ENCODE results near the gene PSG1. TPM values are rescaled to one million over a fixed set of nuclear protein-coding genes. Genes with fewer than 3 reads are reported as not detected.
A peak's percentile ranks its signal among the peaks of the same experiment; 100 is the strongest.
"Not testable (repeated sequence)": the region's sequence is repeated elsewhere in the genome, so short reads cannot be mapped to it uniquely, and the experiment has no call there.

Gene PSG1
- total RNA-seq, 1 donor from 2014 or later, result not detected

DNA sequence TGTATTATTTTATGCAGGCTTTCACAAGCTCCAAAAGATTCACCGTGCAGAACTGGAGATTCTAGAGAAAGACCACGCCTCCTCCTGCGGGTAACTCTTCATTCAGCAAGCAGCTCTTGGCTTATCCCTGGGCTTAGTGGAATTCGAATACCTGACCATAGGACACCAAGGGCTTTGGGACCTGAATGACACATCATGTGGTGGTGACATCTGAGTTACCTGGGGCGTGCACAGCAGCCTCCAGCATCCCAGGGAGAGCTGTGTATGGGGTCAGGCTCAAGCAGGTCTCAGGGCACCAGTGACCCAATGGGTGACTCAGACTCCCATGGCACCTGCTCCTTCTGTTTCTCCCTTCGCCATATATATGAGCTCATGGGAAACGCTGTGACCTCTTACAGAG lies 10.9 kb upstream of the PSG1 start:
- not testable (repeated sequence) for H3K4me1 Mint-ChIP-seq (ENCODE audit: unreplicated experiment); H3K27ac Mint-ChIP-seq (ENCODE audit: unreplicated experiment); H3K27me3 Mint-ChIP-seq (ENCODE audit: unreplicated experiment); H3K36me3 Mint-ChIP-seq (ENCODE audit: unreplicated experiment); H3K4me3 Mint-ChIP-seq (ENCODE audit: unreplicated experiment); DNase-seq (ENCODE audit: extremely low spot score, unreplicated experiment)
- H3K9me3 Mint-ChIP-seq (ENCODE audit: unreplicated experiment), result peaks cover 31% of the 10 kb centered on the region

- not testable (repeated sequence) for H3K4me1 Mint-ChIP-seq (ENCODE audit: unreplicated experiment); DNase-seq (ENCODE audit: extremely low spot score, unreplicated experiment); H3K4me3 Mint-ChIP-seq (ENCODE audit: unreplicated experiment); H3K36me3 Mint-ChIP-seq (ENCODE audit: unreplicated experiment); H3K27me3 Mint-ChIP-seq (ENCODE audit: unreplicated experiment)
- peaks cover 30% of the 10 kb centered on the region for H3K9me3 Mint-ChIP-seq (ENCODE audit: unreplicated experiment)
- peak overlapping the region; percentile 45 for H3K27ac Mint-ChIP-seq (ENCODE audit: unreplicated experiment)
Observed at GRCh38 chr19:42887876-42888445, 8.4 kb upstream of the PSG1 start.

DNA sequence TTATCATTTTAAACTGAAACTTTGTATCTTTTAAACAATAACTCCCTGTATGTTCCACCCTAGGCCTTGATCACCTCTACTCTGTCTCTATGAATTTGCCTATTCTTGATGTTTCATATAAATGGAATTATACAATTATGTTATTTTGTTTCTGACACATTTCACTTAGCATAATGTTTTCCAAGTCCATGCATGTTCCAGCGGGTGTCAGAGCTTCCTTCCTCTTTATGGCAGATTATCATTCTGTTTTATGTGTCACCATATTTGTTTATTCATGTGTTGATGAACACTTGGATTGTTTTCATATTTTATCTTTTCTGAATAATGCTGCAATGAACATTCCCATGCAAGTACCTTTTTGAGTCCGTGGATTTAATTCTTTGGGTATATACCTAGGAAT lies 3.2 kb upstream of the PSG1 start:
- not testable (repeated sequence) for H3K27ac Mint-ChIP-seq (ENCODE audit: unreplicated experiment); H3K36me3 Mint-ChIP-seq (ENCODE audit: unreplicated experiment); H3K4me3 Mint-ChIP-seq (ENCODE audit: unreplicated experiment); DNase-seq (ENCODE audit: extremely low spot score, unreplicated experiment); H3K4me1 Mint-ChIP-seq (ENCODE audit: unreplicated experiment); H3K27me3 Mint-ChIP-seq (ENCODE audit: unreplicated experiment)
- peaks cover 25% of the 10 kb centered on the region for H3K9me3 Mint-ChIP-seq (ENCODE audit: unreplicated experiment)

DNA sequence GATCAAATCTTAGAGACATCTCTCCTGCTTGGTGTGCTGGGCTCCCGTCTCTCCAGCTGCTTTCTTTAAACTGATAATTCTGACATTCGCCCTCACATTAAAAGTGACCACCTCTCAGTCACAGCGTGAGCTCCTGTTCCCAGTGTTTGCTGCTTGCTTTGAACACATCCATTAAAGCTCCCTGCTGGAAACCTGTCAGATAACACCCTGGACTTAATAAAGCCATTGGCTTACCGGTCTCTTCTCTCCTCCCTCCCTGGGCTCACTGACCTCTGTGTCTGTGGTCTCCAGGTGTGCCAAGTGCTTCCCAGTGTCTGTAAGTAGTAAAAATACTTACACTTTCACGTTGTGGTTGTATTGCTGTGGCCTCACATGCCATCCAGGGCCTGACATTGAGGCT lies 2.5 kb upstream of the PSG1 start:
- H3K4me1 Mint-ChIP-seq (ENCODE audit: unreplicated experiment); H3K27ac Mint-ChIP-seq (ENCODE audit: unreplicated experiment); H3K4me3 Mint-ChIP-seq (ENCODE audit: unreplicated experiment); DNase-seq (ENCODE audit: extremely low spot score, unreplicated experiment); H3K36me3 Mint-ChIP-seq (ENCODE audit: unreplicated experiment); H3K27me3 Mint-ChIP-seq (ENCODE audit: unreplicated experiment): not testable (repeated sequence)
- H3K9me3 Mint-ChIP-seq (ENCODE audit: unreplicated experiment), result peaks cover 21% of the 10 kb centered on the region

DNA sequence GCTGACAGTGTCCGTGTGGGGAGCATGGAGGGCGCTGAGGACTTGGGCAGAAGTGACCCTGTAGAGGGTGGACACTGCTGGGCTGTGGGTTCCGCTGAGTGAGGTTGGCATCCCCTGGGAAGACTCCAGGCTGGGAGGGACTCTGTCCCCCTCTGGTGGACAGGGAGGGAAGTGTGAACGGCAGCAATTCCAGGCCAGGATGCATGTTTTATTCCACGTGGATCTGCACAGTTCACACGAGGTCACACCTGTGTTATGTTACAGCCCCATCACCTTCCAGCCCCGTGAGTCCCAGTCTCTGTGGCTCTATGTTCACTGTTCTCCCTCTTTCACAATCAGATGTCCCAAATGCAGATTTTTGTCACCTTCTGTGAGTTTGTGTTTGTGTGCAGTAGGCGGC lies 1.8 kb upstream of the PSG1 start:
- not testable (repeated sequence) for H3K4me3 Mint-ChIP-seq (ENCODE audit: unreplicated experiment); H3K4me1 Mint-ChIP-seq (ENCODE audit: unreplicated experiment); H3K27ac Mint-ChIP-seq (ENCODE audit: unreplicated experiment); DNase-seq (ENCODE audit: extremely low spot score, unreplicated experiment); H3K27me3 Mint-ChIP-seq (ENCODE audit: unreplicated experiment); H3K36me3 Mint-ChIP-seq (ENCODE audit: unreplicated experiment)
- H3K9me3 Mint-ChIP-seq (ENCODE audit: unreplicated experiment), result peaks cover 24% of the 10 kb centered on the region
- peak; percentile 8 for TF ChIP-seq CTCF (IDR thresholded peaks at IDR 0.05)

- DNase-seq (ENCODE audit: extremely low spot score, unreplicated experiment); H3K27ac Mint-ChIP-seq (ENCODE audit: unreplicated experiment); H3K27me3 Mint-ChIP-seq (ENCODE audit: unreplicated experiment); H3K4me3 Mint-ChIP-seq (ENCODE audit: unreplicated experiment); H3K4me1 Mint-ChIP-seq (ENCODE audit: unreplicated experiment); H3K36me3 Mint-ChIP-seq (ENCODE audit: unreplicated experiment): not testable (repeated sequence)
- H3K9me3 Mint-ChIP-seq (ENCODE audit: unreplicated experiment), result peaks cover 28% of the 10 kb centered on the region
Observed at GRCh38 chr19:42880621-42881020, 1.1 kb upstream of the PSG1 start.

DNA sequence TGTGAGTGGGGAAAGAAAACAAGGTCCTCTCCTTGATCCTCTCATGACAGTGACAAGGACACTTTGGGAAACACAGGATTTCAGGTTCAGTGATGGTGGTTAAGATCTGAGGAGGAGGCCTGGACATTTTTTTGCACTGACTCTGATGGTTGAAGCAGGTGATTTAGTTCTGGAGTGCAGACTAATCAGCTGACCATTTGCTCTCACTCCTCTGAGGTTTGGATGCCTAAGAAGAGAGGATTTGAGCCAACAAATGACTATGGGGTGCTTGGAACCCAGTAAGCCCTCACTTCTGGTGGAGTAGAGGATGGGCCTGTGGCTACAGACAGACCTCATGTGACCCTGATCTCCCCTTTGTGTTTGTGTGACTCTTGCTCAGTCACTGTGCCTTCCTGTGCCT lies 2.9 kb downstream of the PSG1 start:
- peaks cover 38% of the 10 kb centered on the region for H3K9me3 Mint-ChIP-seq (ENCODE audit: unreplicated experiment)
- not testable (repeated sequence) for H3K27ac Mint-ChIP-seq (ENCODE audit: unreplicated experiment); H3K4me3 Mint-ChIP-seq (ENCODE audit: unreplicated experiment); H3K4me1 Mint-ChIP-seq (ENCODE audit: unreplicated experiment); DNase-seq (ENCODE audit: extremely low spot score, unreplicated experiment); H3K27me3 Mint-ChIP-seq (ENCODE audit: unreplicated experiment); H3K36me3 Mint-ChIP-seq (ENCODE audit: unreplicated experiment)

DNA sequence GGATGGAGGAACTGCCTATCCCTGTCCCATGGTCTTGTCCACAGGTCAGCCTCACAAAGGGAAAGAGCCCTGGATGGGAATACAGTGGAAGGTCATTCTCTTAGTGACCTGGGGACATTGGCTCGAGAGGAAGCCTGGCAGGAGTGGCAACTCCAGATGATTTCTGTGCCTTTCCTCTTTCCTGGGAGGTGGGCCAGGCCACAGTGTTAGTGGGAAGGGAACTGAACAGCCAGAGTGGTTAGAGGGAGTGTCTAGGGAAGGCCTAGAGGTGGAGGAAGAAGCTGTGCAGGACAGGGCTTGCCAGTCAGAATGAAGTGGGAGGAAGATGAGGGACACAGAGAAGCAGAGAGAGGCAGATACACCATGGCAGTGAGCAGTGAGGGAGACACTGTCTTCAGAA lies 3.6 kb downstream of the PSG1 start:
- not testable (repeated sequence) for H3K4me1 Mint-ChIP-seq (ENCODE audit: unreplicated experiment); H3K27me3 Mint-ChIP-seq (ENCODE audit: unreplicated experiment); H3K36me3 Mint-ChIP-seq (ENCODE audit: unreplicated experiment); DNase-seq (ENCODE audit: extremely low spot score, unreplicated experiment); H3K4me3 Mint-ChIP-seq (ENCODE audit: unreplicated experiment); H3K27ac Mint-ChIP-seq (ENCODE audit: unreplicated experiment)
- H3K9me3 Mint-ChIP-seq (ENCODE audit: unreplicated experiment), result peaks cover 44% of the 10 kb centered on the region

DNA sequence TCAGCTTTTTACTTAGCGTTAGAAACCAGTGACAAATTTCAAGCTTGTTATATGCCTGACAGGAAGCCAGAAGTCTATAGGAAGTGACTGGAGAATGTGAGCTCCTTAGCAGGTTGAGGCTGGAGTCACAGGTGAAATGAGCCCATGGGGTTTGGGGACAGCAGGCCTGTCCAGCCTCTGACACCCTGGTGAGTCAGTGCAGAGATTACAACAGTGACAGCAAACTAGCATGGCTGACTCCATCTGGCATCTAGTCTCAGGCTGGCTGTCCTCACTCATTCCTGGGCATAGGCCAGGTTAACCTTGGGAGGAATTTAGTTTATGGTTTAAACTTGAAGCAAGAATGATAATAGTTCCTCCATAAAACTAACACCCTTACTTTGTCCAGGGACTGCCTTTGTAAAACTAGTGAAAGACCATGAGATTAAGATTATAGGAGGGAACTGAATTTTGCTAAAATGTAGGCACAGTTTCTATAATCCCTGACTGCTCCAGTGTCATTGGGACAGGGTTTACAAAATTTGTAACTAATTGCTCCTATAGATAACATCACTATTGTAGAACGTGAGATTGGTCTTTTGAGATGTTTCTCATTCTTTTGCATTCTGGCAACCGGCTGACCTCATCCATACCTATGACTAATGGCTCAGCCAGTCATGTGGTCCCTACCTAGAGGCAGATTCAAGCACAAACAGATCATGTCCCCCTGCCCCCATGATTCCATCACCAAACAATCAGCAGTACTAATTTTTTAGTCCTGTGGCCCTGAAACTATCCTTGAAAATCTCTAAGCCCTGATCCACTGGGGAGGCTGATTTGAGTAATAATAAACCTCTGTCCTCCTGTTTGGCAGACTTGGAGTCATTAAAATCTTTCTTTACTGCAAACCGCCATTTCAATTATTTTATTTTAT lies 4.4 kb downstream of the PSG1 start:
- H3K4me1 Mint-ChIP-seq (ENCODE audit: unreplicated experiment); DNase-seq (ENCODE audit: extremely low spot score, unreplicated experiment); H3K27ac Mint-ChIP-seq (ENCODE audit: unreplicated experiment); H3K27me3 Mint-ChIP-seq (ENCODE audit: unreplicated experiment); H3K36me3 Mint-ChIP-seq (ENCODE audit: unreplicated experiment); H3K4me3 Mint-ChIP-seq (ENCODE audit: unreplicated experiment): not testable (repeated sequence)
- H3K9me3 Mint-ChIP-seq (ENCODE audit: unreplicated experiment), result peaks cover 42% of the 10 kb centered on the region

DNA sequence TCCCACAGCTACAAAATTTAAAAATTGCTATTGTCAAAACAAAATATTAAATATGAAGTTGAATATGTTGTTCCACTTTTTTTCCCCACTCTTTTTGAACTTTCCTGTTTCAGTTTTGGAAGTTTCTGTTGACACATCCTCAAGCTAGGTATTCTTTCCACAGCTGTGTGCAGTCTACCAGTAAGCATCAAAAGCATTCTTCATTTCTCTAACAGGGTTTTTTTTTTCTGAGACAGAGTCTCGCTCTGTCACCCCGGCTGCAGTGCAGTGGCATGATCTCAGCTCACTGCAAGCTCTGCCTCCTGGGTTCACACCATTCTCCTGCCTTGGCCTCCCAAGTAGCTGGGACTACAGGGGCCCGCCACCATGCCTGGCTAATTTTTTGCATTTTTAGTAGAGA lies 5.4 kb downstream of the PSG1 start:
- not testable (repeated sequence) for H3K4me3 Mint-ChIP-seq (ENCODE audit: unreplicated experiment); DNase-seq (ENCODE audit: extremely low spot score, unreplicated experiment)

More for the DNA sequence above, 5.4 kb downstream of the PSG1 start:
- not testable (repeated sequence) for H3K36me3 Mint-ChIP-seq (ENCODE audit: unreplicated experiment); H3K27me3 Mint-ChIP-seq (ENCODE audit: unreplicated experiment); H3K27ac Mint-ChIP-seq (ENCODE audit: unreplicated experiment); H3K4me1 Mint-ChIP-seq (ENCODE audit: unreplicated experiment)
- H3K9me3 Mint-ChIP-seq (ENCODE audit: unreplicated experiment), result peaks cover 34% of the 10 kb centered on the region
